Lung (tissue), 12 donors: ENCODE data around the gene STX8. TPM values are rescaled to one million over a fixed set of nuclear protein-coding genes. Genes with fewer than 3 reads are reported as not detected.

Experiments used
- ATAC-seq: fragments of 200-7000 bp; cut with Tn5 transposase; one replicate; pipeline ENCODE4 v1.9.1; 2020; ENCODE audit warnings: moderate number of reproducible peaks; ENCODE audit not compliant: insufficient read depth, low FRiP score
- DNase-seq, 3 donors: peaks; one replicate each; pipeline ENCODE4 v3.0.0-alpha.2; 2013 to 2017
- H3K27ac ChIP-seq, 2 donors: one replicate each; pipeline ENCODE4 v1.5.1; 2013; ENCODE audit warnings: mild to moderate bottlenecking in 2 of 2, moderate library complexity in 2 of 2, control low read depth in 1 of 2, inconsistent platforms in 1 of 2, low read depth in 1 of 2, low read length in 1 of 2
- H3K27me3 ChIP-seq, 3 donors: one replicate each; pipeline ENCODE4 v1.5.1; 2013; ENCODE audit warnings: low read length in 2 of 3; ENCODE audit not compliant: control insufficient read depth in 3 of 3, insufficient read depth in 3 of 3
- H3K36me3 ChIP-seq, 4 donors: one replicate each; pipeline ENCODE4 v1.5.1; 2013; ENCODE audit warnings: low read length in 4 of 4, mild to moderate bottlenecking in 1 of 4, moderate library complexity in 1 of 4; ENCODE audit not compliant: control insufficient read depth in 4 of 4, insufficient read depth in 4 of 4
- H3K4me1 ChIP-seq, 5 donors: one replicate each; pipeline ENCODE4 v1.5.1; 2013; ENCODE audit warnings: low read length in 5 of 5, mild to moderate bottlenecking in 2 of 5, moderate library complexity in 1 of 5; ENCODE audit not compliant: control insufficient read depth in 5 of 5, insufficient read depth in 5 of 5
- H3K4me3 ChIP-seq: one replicate; pipeline ENCODE4 v1.5.1; 2013; ENCODE audit warnings: mild to moderate bottlenecking, control low read depth, moderate library complexity
- H3K9ac ChIP-seq, 2 donors: one replicate each; pipeline ENCODE4 v1.5.1; 2013; ENCODE audit warnings: low read length in 2 of 2, control low read depth in 1 of 2; ENCODE audit not compliant: insufficient read depth in 1 of 2
- H3K9me3 ChIP-seq, 4 donors: one replicate each; pipeline ENCODE4 v1.5.1; 2013; ENCODE audit warnings: low read length in 3 of 4, mild to moderate bottlenecking in 1 of 4, moderate library complexity in 1 of 4; ENCODE audit not compliant: control insufficient read depth in 4 of 4, insufficient read depth in 3 of 4
- WGBS, 2 donors: extraction: QIAGEN DNeasy Blood & Tissue Kit; methylation state at CpG; one replicate each; pipeline ENCODE4 v1.1.7; 2013; 5-methylcytosine and 5-hydroxymethylcytosine counted together
- polyA plus RNA-seq, 2 donors: library from polyadenylated mRNA; stranded (reverse); fragments of 200-250 nt; gene quantifications; one replicate each; pipeline ENCODE4 v1.2.1, GENCODE V29; 2013
- total RNA-seq, 2 donors: library from RNA; depleted of rRNA in 1 of 2; stranded (reverse); fragments of >200 nt in 1 of 2; gene quantifications; one replicate each; pipeline ENCODE4 v1.2.1, GENCODE V29; 2014 to 2021
- TF ChIP-seq, protein P1 (sequence below): IDR thresholded peaks from 2 replicates; pipeline ENCODE4 v1.5.1; 2012; ENCODE audit warnings: mild to moderate bottlenecking; ENCODE audit errors: control extremely low read depth, extremely low read depth
- donor health status: control.
- donor health status: control.
- donor health status: Bipolar disorder and iron deficiency.
- donor health status: healthy.
- donor health status: DM: yes; HTN: yes; CAD: no.

The STX8 gene
- total and polyA plus RNA-seq, 4 donors, result 36.5 to 81.1 (median 63.2) TPM

DNA sequence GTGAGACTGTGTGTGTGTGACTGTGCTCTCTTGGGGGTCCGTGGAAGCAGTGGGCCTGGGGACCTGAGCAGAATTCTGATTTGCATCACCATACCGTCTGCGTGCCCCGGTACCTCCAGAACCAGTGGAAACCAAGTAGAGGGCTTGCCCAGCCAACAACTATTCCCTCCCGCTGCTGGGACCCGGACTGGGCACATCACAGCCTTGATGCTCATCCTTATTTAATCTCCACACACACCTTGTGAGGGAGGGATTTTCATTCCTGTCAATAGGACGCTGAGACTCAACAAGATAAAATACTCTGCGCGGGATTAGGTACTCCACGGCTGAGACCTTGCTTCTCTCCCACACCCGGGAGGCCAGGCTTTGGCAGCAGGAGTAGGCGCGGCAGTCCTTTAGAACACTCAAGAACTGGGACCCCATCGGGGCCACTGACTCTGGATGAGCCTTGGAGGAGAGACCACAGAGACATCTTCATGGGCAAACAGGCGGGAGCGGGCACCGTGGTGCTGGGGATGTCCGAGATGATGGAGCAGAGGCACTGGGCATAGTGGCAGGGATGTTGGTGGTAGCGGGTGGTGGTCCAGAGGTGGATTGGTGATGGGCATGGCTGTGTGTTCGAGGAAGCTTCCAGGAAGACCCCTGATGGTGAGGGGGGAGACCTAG lies 346.3 kb downstream of the STX8 start:
- no peak for ATAC-seq

DNA sequence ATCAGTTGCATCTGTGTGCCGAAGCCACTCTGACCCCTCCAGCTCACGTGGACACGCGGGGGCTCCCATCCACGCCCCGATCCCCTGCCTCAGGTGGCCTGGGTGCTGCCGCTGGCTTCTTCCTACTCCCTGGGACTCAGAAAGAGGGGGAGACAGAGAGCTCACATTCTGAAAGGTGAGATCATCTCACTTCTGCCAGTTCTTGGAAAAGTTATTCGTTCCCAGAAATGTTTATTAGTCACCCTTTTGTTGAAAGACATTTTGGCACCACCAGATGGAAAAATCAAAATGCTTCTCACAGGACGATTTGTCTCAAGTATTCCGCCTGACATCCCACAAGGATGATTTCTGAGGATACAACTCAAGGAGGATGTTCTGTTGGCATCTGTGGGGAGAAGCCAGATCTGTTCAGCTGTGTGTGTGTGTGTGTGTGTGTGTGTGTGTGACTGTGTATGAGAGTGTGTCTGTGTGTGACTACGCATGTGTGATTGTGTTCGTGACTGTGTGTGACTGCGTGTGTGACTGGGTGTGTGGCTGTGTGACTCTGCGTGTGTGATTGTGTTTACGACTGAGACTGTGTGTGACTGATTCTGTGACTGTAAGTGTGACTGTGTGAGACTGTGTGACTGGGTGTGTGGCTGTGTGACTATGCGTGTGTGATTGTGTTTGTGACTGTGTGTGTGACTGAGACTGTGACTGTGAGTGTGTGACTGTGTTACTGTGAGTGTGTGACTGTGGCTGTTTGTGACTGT lies 347.0 kb downstream of the STX8 start:
- peaks cover 0 to 6% (median 0%) of the 10 kb centered on the region in 4 donors for H3K36me3 ChIP-seq
- peaks cover 0 to 6% (median 0%) of the 10 kb centered on the region in 5 donors for H3K4me1 ChIP-seq
- H3K27ac ChIP-seq, result no peak overlapping the region
- no peak overlapping the region for H3K9ac ChIP-seq
- H3K9me3 ChIP-seq, result peaks cover 0 to 2% (median 0%) of the 10 kb centered on the region in 4 donors
- peaks cover 0 to 26% (median 4%) of the 10 kb centered on the region in 3 donors for H3K27me3 ChIP-seq
- TF ChIP-seq, protein P1, sequence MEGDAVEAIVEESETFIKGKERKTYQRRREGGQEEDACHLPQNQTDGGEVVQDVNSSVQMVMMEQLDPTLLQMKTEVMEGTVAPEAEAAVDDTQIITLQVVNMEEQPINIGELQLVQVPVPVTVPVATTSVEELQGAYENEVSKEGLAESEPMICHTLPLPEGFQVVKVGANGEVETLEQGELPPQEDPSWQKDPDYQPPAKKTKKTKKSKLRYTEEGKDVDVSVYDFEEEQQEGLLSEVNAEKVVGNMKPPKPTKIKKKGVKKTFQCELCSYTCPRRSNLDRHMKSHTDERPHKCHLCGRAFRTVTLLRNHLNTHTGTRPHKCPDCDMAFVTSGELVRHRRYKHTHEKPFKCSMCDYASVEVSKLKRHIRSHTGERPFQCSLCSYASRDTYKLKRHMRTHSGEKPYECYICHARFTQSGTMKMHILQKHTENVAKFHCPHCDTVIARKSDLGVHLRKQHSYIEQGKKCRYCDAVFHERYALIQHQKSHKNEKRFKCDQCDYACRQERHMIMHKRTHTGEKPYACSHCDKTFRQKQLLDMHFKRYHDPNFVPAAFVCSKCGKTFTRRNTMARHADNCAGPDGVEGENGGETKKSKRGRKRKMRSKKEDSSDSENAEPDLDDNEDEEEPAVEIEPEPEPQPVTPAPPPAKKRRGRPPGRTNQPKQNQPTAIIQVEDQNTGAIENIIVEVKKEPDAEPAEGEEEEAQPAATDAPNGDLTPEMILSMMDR, result no peak
- WGBS, 2 donors, result 78 to 79% methylated on average over 16 of the region's 16 CpGs
- H3K4me3 ChIP-seq, result no peak overlapping the region
- ATAC-seq, result no peak
- DNase-seq, result no peak

More for the DNA sequence above, 346.3 kb downstream of the STX8 start:
- Histone ChIP-seq H3K9me3 (peaks cover 0 to 2% (median 0%) of the 10 kb centered on the region in 4 donors), H3K27me3 (peaks cover 0 to 31% (median 4%) of the 10 kb centered on the region in 3 donors), H3K27ac (no peak overlapping the region), H3K36me3 (peaks cover 0 to 6% (median 0%) of the 10 kb centered on the region in 4 donors), H3K9ac (no peak overlapping the region), H3K4me1 (peaks cover 0 to 6% (median 0%) of the 10 kb centered on the region in 5 donors), H3K4me3 (no peak overlapping the region)
- 87 to 90% methylated on average over 20 of the region's 20 CpGs for WGBS, 2 donors
- TF ChIP-seq, protein P1, result no peak
- no peak for DNase-seq

DNA sequence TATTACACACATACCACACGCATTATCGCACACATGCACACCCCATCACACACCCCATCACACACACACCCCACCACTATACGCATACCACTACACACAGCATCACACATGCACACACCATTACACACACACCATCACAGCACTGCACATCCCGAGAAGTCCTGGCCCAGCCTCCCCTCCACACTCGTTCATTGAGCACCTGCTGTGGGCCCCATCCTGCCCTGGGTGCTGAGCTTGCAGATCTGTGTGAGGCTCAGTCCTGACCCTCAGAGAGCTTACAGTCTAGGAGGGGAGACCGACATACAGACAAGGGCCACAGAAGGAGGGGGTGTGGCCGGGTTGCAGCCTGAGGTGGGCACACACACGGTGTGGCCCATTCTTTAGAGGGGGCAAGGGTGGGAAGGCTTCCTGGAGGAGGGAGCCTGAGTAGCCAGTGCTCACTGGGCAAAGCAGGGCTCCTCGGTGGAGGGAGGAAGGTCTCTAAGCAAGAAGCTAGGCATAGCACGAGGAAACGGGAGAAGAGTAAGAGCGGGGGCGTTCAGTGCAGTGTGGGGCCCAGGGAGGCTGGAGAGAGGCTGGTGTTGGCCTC lies 347.7 kb downstream of the STX8 start:
- WGBS, 2 donors, result 81 to 82% methylated on average over 13 of the region's 13 CpGs
- TF ChIP-seq, protein P1, result no peak
- Histone ChIP-seq H3K27ac (no peak overlapping the region), H3K9me3 (peaks cover 0 to 2% (median 0%) of the 10 kb centered on the region in 4 donors), H3K4me1 (peaks cover 0 to 5% (median 0%) of the 10 kb centered on the region in 5 donors), H3K4me3 (no peak overlapping the region), H3K9ac (no peak overlapping the region), H3K27me3 (peaks cover 0 to 26% (median 4%) of the 10 kb centered on the region in 3 donors), H3K36me3 (peaks cover 0 to 6% (median 0%) of the 10 kb centered on the region in 4 donors)
- DNase-seq (no peak), ATAC-seq (no peak)
